Natural killer cell (primary cell): ENCODE data around the gene GAB2. TPM values are rescaled to one million over a fixed set of nuclear protein-coding genes. Genes with fewer than 3 reads are reported as not detected.

Experiments used
- ATAC-seq, 3 donors: fragments of 150-1000 bp in 2 of 3; fragments of 200-7000 bp in 1 of 3; cut with Tn5 transposase; 1 replicate in 1 of 3; 2 replicates in 2 of 3; pipeline ENCODE4 v1.10.0; 2021; ENCODE audit warnings: mild to moderate bottlenecking in 2 of 3, moderate library complexity in 2 of 3
- DNase-seq, 2 donors: peaks; one replicate each; pipeline versions ENCODE4 v3.0.0 to v3.0.0-alpha.2; 2013 to 2021; ENCODE audit warnings: mixed read lengths in 1 of 2
- H3K27ac ChIP-seq: one replicate; pipeline ENCODE4 v1.5.1; 2013; ENCODE audit warnings: mild to moderate bottlenecking, low read length
- H3K27me3 ChIP-seq: one replicate; pipeline ENCODE4 v1.6.1; 2013; ENCODE audit warnings: low read length; ENCODE audit not compliant: control insufficient read depth, insufficient read depth
- H3K36me3 ChIP-seq: one replicate; pipeline ENCODE4 v1.6.1; 2013; ENCODE audit warnings: low read length; ENCODE audit not compliant: control insufficient read depth, insufficient read depth
- H3K4me1 ChIP-seq: one replicate; pipeline ENCODE4 v1.6.1; 2013; ENCODE audit warnings: low read length; ENCODE audit not compliant: control insufficient read depth, insufficient read depth
- H3K4me3 ChIP-seq: one replicate; pipeline ENCODE4 v1.5.1; 2013; ENCODE audit warnings: low read length
- H3K9me3 ChIP-seq: one replicate; pipeline ENCODE4 v1.6.1; 2013; ENCODE audit warnings: low read length; ENCODE audit not compliant: control insufficient read depth, insufficient read depth
- H3K27ac Mint-ChIP-seq, 2 donors: one replicate each; pipeline ENCODE4 v1.8.0; 2022; ENCODE audit warnings: mild to moderate bottlenecking in 2 of 2, mixed read lengths in 2 of 2, moderate library complexity in 1 of 2
- H3K27me3 Mint-ChIP-seq, 2 donors: one replicate each; pipeline ENCODE4 v1.8.0; 2022; ENCODE audit warnings: low read depth in 2 of 2, mixed read lengths in 2 of 2
- H3K36me3 Mint-ChIP-seq: one replicate; pipeline ENCODE4 v1.8.0; 2022; ENCODE audit warnings: mixed read lengths
- H3K4me1 Mint-ChIP-seq, 2 donors: one replicate each; pipeline ENCODE4 v1.8.0; 2022; ENCODE audit warnings: mixed read lengths in 2 of 2
- H3K4me3 Mint-ChIP-seq: one replicate; pipeline ENCODE4 v1.8.0; 2022; ENCODE audit warnings: mild to moderate bottlenecking, moderate library complexity, mixed read lengths
- H3K9me3 Mint-ChIP-seq, 2 donors: one replicate each; pipeline ENCODE4 v1.8.0; 2022; ENCODE audit warnings: mixed read lengths in 2 of 2
- WGBS: methylation state at CpG from one replicate; pipeline ENCODE4 v1.1.7; 2013; ENCODE audit warnings: missing lambda C conversion rate; ENCODE audit not compliant: insufficient coverage; 5-methylcytosine and 5-hydroxymethylcytosine counted together
- intact Hi-C: fragments of 100-400 bp; cut with micrococcal nuclease; formaldehyde crosslinking; loops from one replicate; pipeline ENCODE4 v1.14.2; 2022
- total RNA-seq, 4 donors: library from RNA; stranded (reverse); fragments of 120-200 nt in 1 of 4; gene quantifications; one replicate each; pipeline versions ENCODE4 v1.2.3 to v1.2.4, GENCODE V29; 2013 to 2022
- TF ChIP-seq, protein P1 (sequence below): fragments of 200-600 bp; IDR thresholded peaks from one replicate; pipeline ENCODE4 v1.8.0; 2022; ENCODE audit warnings: antibody characterized with exemption

The GAB2 gene
- total RNA-seq, 3 donors from 2014 or later (not counting 1 experiment from before 2014, with no cell fraction given), result 4.3 to 58.4 (median 8.1) TPM

DNA sequence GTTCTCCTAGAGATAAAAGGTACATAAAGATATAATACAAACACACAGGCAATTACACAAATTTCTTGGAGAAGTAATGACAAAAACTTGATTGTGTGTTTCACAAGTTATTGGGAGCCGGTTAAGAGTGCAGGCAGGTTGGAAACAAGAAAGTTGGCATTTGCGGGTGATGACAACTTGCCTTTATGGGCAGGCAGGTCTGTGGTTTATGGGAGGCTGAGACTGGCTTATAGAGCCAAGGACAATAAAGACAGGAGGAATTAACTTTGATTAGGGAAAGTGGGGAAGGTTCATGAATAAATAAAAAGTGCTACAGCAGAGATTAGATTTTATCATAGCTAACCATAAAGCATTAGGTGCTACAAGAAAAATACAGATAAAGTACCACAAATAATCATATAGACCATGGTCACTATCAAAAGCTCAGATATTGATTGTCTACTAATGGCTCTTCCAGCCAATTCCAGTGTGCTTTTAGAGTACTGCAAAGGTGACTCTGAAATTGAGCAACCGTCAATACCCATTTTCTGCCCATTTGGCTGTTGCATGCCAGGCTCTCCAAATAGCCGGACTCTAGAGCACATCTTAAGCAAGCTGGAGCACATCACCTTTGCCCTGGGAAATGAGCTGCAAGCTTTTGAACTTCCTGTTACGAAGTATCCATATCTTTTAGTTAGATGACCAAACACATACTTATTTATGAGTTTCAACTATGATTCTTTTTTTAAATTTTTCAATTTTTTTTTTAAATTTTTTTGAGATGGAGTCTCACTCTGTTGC, 33.9 kb upstream of the GAB2 start:
- no peaks in the 10 kb centered on the region for H3K9me3 Mint-ChIP-seq
- Histone ChIP-seq H3K9me3 (no peaks in the 10 kb centered on the region), H3K36me3 (no peaks in the 10 kb centered on the region), H3K4me3 (no peak overlapping the region), H3K27ac (no peak overlapping the region), H3K4me1 (no peaks in the 10 kb centered on the region), H3K27me3 (no peaks in the 10 kb centered on the region)
- 95% methylated on average over 5 of the region's 5 CpGs for WGBS
- intact Hi-C loops, result no loop called here
- DNase-seq (no peak), ATAC-seq (no peak)
- TF ChIP-seq, protein P1, sequence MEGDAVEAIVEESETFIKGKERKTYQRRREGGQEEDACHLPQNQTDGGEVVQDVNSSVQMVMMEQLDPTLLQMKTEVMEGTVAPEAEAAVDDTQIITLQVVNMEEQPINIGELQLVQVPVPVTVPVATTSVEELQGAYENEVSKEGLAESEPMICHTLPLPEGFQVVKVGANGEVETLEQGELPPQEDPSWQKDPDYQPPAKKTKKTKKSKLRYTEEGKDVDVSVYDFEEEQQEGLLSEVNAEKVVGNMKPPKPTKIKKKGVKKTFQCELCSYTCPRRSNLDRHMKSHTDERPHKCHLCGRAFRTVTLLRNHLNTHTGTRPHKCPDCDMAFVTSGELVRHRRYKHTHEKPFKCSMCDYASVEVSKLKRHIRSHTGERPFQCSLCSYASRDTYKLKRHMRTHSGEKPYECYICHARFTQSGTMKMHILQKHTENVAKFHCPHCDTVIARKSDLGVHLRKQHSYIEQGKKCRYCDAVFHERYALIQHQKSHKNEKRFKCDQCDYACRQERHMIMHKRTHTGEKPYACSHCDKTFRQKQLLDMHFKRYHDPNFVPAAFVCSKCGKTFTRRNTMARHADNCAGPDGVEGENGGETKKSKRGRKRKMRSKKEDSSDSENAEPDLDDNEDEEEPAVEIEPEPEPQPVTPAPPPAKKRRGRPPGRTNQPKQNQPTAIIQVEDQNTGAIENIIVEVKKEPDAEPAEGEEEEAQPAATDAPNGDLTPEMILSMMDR, result no peak
- no peaks in the 10 kb centered on the region for H3K36me3 Mint-ChIP-seq
- no peak overlapping the region for H3K4me3 Mint-ChIP-seq
- no peak overlapping the region for H3K27ac Mint-ChIP-seq
- peaks cover 14% of the 10 kb centered on the region in 2 donors for H3K4me1 Mint-ChIP-seq
- H3K27me3 Mint-ChIP-seq, result no peaks in the 10 kb centered on the region

DNA sequence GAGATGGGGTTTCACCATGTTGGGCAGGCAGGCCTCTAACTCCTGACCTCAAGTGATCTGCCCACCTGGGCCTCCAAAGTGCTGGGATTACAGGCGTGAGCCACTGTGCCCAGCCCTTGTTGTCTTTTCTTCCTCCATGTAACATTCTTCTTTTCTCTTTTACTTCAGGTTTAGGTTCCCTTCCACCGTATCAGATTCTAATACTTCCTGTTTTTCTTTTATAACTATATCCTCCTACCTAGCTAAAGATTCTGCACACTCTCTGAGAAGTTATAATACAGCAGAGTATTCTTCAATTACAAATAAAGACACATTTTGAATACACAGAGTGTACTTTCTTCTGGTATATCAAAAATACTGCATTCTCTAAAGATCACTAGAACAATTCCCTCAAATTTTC, 33.2 kb upstream of the GAB2 start:
- no peaks in the 10 kb centered on the region for H3K27me3 Mint-ChIP-seq
- Histone ChIP-seq H3K4me1 (no peaks in the 10 kb centered on the region), H3K9me3 (no peaks in the 10 kb centered on the region), H3K36me3 (no peaks in the 10 kb centered on the region), H3K27me3 (no peaks in the 10 kb centered on the region), H3K27ac (no peak overlapping the region), H3K4me3 (no peak overlapping the region)
- DNase-seq (no peak), ATAC-seq (no peak)
- H3K36me3 Mint-ChIP-seq, result no peaks in the 10 kb centered on the region
- TF ChIP-seq, protein P1, result no peak
- intact Hi-C loops, result no loop called here
- no peak overlapping the region for H3K27ac Mint-ChIP-seq
- H3K9me3 Mint-ChIP-seq, result no peaks in the 10 kb centered on the region
- 61% methylated on average over 2 of the region's 2 CpGs for WGBS
- no peak overlapping the region for H3K4me3 Mint-ChIP-seq
- H3K4me1 Mint-ChIP-seq, result peaks cover 14% of the 10 kb centered on the region in 2 donors

DNA sequence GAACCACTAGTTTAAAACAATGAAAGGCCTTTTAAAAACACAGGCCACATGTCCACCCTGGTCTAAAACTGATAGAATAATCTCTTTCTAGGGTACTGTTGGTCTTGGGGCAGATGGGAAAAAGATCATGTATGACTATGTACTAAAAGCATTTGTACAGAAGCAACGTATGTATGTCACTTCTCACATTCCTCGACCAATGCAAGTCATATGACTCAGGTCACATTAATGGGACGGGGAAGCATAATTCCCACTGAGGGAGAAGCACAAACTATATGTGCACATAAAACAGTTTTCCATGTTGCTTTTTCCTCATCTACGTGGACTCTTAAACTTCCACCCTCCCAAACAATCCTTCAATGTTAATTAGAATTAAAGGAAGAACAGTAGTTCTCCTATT, 32.2 kb upstream of the GAB2 start:
- H3K9me3 Mint-ChIP-seq, result no peaks in the 10 kb centered on the region
- H3K4me3 Mint-ChIP-seq, result no peak overlapping the region
- TF ChIP-seq, protein P1, result no peak
- no peaks in the 10 kb centered on the region for H3K4me1 ChIP-seq
- intact Hi-C loops, result no loop called here
- WGBS, result 92% methylated on average over 3 of the region's 4 CpGs
- no peak for DNase-seq
- no peaks in the 10 kb centered on the region for H3K36me3 Mint-ChIP-seq
- H3K36me3 ChIP-seq, result no peaks in the 10 kb centered on the region
- H3K27me3 Mint-ChIP-seq, result no peaks in the 10 kb centered on the region
- H3K9me3 ChIP-seq, result no peaks in the 10 kb centered on the region
- no peak overlapping the region for H3K27ac Mint-ChIP-seq
- H3K4me1 Mint-ChIP-seq, result peaks cover 14% of the 10 kb centered on the region in 2 donors
- no peak overlapping the region for H3K27ac ChIP-seq
- no peak for ATAC-seq
- no peak overlapping the region for H3K4me3 ChIP-seq
- H3K27me3 ChIP-seq, result no peaks in the 10 kb centered on the region

DNA sequence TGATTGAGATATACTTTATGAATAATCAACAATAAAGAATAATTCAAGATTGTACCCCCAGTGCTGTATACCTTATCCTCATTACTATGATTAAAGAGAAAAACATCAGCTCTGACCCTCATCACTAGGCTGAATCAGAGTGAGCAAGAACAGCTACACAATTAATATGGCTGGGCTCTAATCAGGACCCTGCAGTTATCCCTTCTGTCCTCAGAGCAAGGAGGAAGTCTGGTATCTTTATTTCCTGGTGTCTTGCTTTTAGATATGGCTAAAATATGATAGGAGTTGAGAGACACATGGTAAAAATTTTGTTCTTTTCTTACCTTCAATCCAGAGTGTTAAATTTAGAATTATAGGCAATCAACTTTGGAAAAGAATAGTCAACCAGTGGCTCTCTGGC, 28.6 kb upstream of the GAB2 start:
- Histone ChIP-seq H3K9me3 (no peaks in the 10 kb centered on the region), H3K36me3 (peaks cover 7% of the 10 kb centered on the region), H3K4me3 (no peak overlapping the region), H3K27me3 (no peaks in the 10 kb centered on the region), H3K27ac (no peak overlapping the region), H3K4me1 (no peaks in the 10 kb centered on the region)
- Mint-ChIP-seq H3K27me3 (no peaks in the 10 kb centered on the region), H3K4me1 (no peaks in the 10 kb centered on the region), H3K9me3 (no peaks in the 10 kb centered on the region), H3K36me3 (peaks cover 6% of the 10 kb centered on the region), H3K27ac (no peak overlapping the region), H3K4me3 (no peak overlapping the region)
- ATAC-seq, result no peak
- TF ChIP-seq, protein P1, result no peak
- intact Hi-C loops, result no loop called here
- no peak for DNase-seq
